ENCODE results near the gene SHTN1. TPM values are rescaled to one million over a fixed set of nuclear protein-coding genes. Genes with fewer than 3 reads are reported as not detected.

Gene SHTN1
- total and polyA plus RNA-seq, 2 of the 4 experiments (the other 2 are of a cell fraction): 0.54 to 2.3 TPM

DNA sequence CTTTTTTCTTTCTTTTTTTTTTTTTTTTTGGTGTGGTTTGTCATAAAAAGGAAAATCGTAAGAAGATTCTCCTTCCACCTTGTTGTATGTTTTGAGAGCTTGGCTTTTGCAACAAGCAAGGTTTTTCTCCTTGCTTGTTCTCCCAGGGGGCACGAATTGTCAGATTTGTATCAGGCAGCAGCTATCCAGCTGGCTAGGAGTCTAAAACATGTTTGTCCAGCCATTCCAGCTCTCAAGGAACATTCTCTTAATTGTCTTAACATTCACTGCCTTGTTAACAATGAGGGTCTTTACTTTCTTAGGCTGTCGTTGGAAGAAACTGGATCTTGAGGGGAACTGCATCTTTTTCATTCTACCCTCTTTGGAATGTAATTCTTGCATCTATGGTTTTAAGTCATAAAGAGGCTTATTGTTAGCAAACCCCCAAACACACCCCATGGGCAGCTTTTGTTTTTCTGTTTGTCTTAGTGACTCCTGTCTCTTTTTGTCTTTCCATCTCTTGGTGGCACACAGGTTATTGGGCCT is 14.6 kb downstream of the SHTN1 start:
- Histone ChIP-seq H3K36me3 (ENCODE audit: control insufficient read depth, insufficient read depth, low read length) (no peaks in the 10 kb centered on the region), H3K4me1 (ENCODE audit: control insufficient read depth, insufficient read depth, low read length) (no peaks in the 10 kb centered on the region), H4K20me1 (ENCODE audit: insufficient read depth, low read length) (no peaks in the 10 kb centered on the region), H3K27me3 (ENCODE audit: control insufficient read depth, insufficient read depth, low read length) (no peaks in the 10 kb centered on the region), H2AK5ac (ENCODE audit: low read depth, low read length) (no peak overlapping the region), H4K91ac (ENCODE audit: insufficient read depth, low read depth, low read length) (no peak overlapping the region), H3K9me3 (ENCODE audit: control insufficient read depth, insufficient read depth, low read length) (no peaks in the 10 kb centered on the region), H3K18ac (ENCODE audit: low read depth, low read length) (no peak overlapping the region), H2AK9ac (replicated peaks; ENCODE audit: low read depth, low read length, poor library complexity) (no peak overlapping the region), H3K14ac (replicated peaks; ENCODE audit: low read depth, low read length) (no peak overlapping the region), H2BK120ac (ENCODE audit: low read depth, low read length) (no peak overlapping the region), H3K79me1 (ENCODE audit: low read depth in 1 of 2, low read length in 2 of 2) (no peaks in the 10 kb centered on the region), H4K5ac (ENCODE audit: low read depth, low read length) (no peak overlapping the region), H3K27ac (ENCODE audit: insufficient read depth, low read length) (no peak overlapping the region), H3K9ac (ENCODE audit: low read depth, low read length) (no peak overlapping the region), H3K4me2 (ENCODE audit: low read depth, low read length) (no peak overlapping the region), H3K56ac (ENCODE audit: extremely low read depth, insufficient read depth, low read length) (no peak overlapping the region), H4K8ac (ENCODE audit: low read depth in 2 of 2, low read length in 2 of 2) (no peak overlapping the region), H3K4ac (ENCODE audit: low read depth, low read length) (no peak overlapping the region), H2AFZ (replicated peaks; ENCODE audit: low read length, poor library complexity) (no peak overlapping the region), H2BK15ac (ENCODE audit: low read depth, low read length) (no peak overlapping the region), H3K23ac (ENCODE audit: low read depth, low read length) (no peak overlapping the region), H3K9me1 (ENCODE audit: insufficient read depth, low read length) (no peaks in the 10 kb centered on the region), H3K4me3 (ENCODE audit: insufficient read depth, low read depth, low read length) (no peak overlapping the region), H2BK5ac (ENCODE audit: low read depth, low read length, poor library complexity, severe bottlenecking) (no peak overlapping the region), H2BK20ac (ENCODE audit: low read depth, low read length) (no peak overlapping the region)
- ChIA-PET POLR2A (ENCODE audit: unreplicated experiment) (no interaction called here), CTCF (interaction anchor here (0.6 kb wide), 1 partner anchor 1810 kb away, joined by 5 read pairs; no protein-coding TSS in a partner anchor)
- ATAC-seq (ENCODE audit: low read depth) (no peak), DNase-seq (no peak)
- no peak for TF ChIP-seq RFX5 (IDR thresholded peaks at IDR 0.05; ENCODE audit: low read depth, low read length)
- TF ChIP-seq, protein P1, sequence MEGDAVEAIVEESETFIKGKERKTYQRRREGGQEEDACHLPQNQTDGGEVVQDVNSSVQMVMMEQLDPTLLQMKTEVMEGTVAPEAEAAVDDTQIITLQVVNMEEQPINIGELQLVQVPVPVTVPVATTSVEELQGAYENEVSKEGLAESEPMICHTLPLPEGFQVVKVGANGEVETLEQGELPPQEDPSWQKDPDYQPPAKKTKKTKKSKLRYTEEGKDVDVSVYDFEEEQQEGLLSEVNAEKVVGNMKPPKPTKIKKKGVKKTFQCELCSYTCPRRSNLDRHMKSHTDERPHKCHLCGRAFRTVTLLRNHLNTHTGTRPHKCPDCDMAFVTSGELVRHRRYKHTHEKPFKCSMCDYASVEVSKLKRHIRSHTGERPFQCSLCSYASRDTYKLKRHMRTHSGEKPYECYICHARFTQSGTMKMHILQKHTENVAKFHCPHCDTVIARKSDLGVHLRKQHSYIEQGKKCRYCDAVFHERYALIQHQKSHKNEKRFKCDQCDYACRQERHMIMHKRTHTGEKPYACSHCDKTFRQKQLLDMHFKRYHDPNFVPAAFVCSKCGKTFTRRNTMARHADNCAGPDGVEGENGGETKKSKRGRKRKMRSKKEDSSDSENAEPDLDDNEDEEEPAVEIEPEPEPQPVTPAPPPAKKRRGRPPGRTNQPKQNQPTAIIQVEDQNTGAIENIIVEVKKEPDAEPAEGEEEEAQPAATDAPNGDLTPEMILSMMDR (conservative IDR thresholded peaks at IDR 0.05; ENCODE audit: low read depth, low read length): no peak
- no peak for TF ChIP-seq CEBPB (IDR thresholded peaks at IDR 0.05; ENCODE audit: low read depth, low read length)
- no peak for TF ChIP-seq CHD1 (IDR thresholded peaks at IDR 0.05; ENCODE audit: low read depth, low read length)
- no peak for TF ChIP-seq POLR2A (IDR thresholded peaks at IDR 0.05; ENCODE audit: low read depth, low read length)
- TF ChIP-seq MAZ (IDR thresholded peaks at IDR 0.05; ENCODE audit: borderline replicate concordance, low read depth, low read length): no peak
- TF ChIP-seq BHLHE40 (IDR thresholded peaks at IDR 0.05; ENCODE audit: low read depth, low read length): no peak
- no peak for TF ChIP-seq NFE2L2 (IDR thresholded peaks at IDR 0.05; ENCODE audit: low read depth, low read length)
- no peak for TF ChIP-seq MAFK (IDR thresholded peaks at IDR 0.05; ENCODE audit: low read depth, low read length)
- TF ChIP-seq, protein P2, sequence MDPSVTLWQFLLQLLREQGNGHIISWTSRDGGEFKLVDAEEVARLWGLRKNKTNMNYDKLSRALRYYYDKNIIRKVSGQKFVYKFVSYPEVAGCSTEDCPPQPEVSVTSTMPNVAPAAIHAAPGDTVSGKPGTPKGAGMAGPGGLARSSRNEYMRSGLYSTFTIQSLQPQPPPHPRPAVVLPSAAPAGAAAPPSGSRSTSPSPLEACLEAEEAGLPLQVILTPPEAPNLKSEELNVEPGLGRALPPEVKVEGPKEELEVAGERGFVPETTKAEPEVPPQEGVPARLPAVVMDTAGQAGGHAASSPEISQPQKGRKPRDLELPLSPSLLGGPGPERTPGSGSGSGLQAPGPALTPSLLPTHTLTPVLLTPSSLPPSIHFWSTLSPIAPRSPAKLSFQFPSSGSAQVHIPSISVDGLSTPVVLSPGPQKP (IDR thresholded peaks at IDR 0.05; ENCODE audit: borderline replicate concordance, low read depth, low read length): no peak
- TF ChIP-seq SMC3 (IDR thresholded peaks at IDR 0.05; ENCODE audit: low read depth, low read length): no peak
- TF ChIP-seq, protein P3, sequence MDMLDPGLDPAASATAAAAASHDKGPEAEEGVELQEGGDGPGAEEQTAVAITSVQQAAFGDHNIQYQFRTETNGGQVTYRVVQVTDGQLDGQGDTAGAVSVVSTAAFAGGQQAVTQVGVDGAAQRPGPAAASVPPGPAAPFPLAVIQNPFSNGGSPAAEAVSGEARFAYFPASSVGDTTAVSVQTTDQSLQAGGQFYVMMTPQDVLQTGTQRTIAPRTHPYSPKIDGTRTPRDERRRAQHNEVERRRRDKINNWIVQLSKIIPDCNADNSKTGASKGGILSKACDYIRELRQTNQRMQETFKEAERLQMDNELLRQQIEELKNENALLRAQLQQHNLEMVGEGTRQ (IDR thresholded peaks at IDR 0.05; ENCODE audit: low read depth, low read length): no peak
- TF ChIP-seq RAD21 (IDR thresholded peaks at IDR 0.05; ENCODE audit: low read length): no peak
- TF ChIP-seq RCOR1 (IDR thresholded peaks at IDR 0.05; ENCODE audit: insufficient replicate concordance, low read length): no peak
- no peak for TF ChIP-seq MXI1 (IDR thresholded peaks at IDR 0.05; ENCODE audit: borderline replicate concordance, low read depth, low read length)
- no peak for TF ChIP-seq FOS (IDR thresholded peaks at IDR 0.05; ENCODE audit: low read depth, low read length)
- dilution Hi-C loops (cut with HindIII; ENCODE audit: low sequenced_read_pairs, unreplicated experiment) (no loop called here), intact Hi-C loops (cut with micrococcal nuclease) (no loop called here), in situ Hi-C loops (cut with MboI; ENCODE audit: low sequenced_read_pairs) (no loop called here)
- BruUV-seq (replicated peaks): no TSS peak
- no CpG with 5 or more reads among the region's 3 CpGs for WGBS, 2 experiments (ENCODE audit: extremely low coverage in 2 of 2, insufficient read length in 1 of 2)
